Measurements from ENCODE around the gene CFL2.
A peak's percentile ranks its signal among the peaks of the same experiment; 100 is the strongest.
"Not testable (repeated sequence)": the region's sequence is repeated elsewhere in the genome, so short reads cannot be mapped to it uniquely, and the experiment has no call there.

CFL2 gene

DNA sequence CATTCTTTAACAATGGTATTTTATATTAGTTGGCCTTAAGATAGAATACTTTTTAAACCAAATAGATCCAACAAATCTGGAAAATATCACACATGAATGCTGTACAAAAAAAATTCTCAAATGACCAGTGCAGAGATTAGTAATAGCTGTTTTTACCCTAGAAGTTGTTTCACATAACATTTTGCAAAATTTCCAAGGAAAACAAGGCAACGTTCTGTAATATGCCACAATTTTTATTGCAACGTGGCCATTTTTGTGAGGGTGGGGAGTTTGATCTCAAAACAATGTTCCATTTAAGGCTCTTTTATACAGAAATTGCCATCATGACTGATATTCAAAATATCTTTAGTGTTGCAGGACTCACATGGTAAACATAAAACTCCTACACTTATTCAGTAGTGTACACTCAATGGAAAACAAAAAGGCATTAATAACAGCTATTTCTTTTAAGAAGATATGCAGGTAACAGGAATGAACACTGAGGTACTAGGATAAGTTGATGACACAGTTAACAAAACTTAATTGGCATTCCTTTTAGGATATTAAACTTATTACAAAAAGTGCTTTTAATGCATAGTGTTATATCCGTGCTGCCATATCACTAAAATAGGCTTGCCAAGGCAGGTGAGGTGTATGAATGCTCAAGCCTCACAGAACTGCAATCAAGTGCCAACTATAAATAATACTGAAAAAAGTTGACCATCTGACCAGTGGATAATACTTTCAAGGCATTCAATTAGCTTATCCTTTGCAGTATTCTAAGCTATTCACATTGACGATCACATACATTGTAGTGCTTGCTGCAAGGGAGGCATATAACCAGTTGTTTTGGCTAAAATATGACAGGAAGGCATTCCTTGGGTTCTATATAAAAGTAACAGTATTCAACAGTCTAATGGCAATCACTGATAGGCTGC, 2.3 kb downstream of the CFL2 start:
- DNase-seq (ENCODE audit: low read depth in 2 of 2) = no peak

GRCh38 chr14:34711169-34711568, 3.2 kb downstream of the CFL2 start:
- no peak for DNase-seq (ENCODE audit: low read depth in 2 of 2)

- no peak for DNase-seq (ENCODE audit: low read depth in 2 of 2)
These were observed 3.6 kb downstream of the CFL2 start for GRCh38 chr14:34710744-34711143.

DNA sequence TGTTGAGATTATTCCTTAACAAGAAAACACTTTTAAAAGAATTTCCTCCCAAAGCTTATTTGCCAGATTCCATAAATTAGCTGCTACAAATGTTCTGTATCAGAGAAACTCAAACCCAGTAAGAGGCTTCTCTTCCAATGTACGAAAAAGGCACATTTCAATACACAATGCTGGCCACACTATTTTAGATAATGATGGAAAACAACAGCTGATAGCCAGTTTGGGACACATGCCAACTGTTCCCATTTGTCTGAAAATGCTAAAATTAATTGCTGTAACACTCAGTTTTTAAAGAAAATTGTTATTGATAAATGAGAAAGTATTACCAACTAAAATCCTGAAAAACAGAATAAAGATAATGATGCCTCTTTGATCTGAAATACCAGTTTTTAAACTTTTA, 4.4 kb downstream of the CFL2 start:
- DNase-seq (ENCODE audit: low read depth in 2 of 2) = no peak

GRCh38 chr14:34707722-34708121, 6.7 kb downstream of the CFL2 start:
- DNase-seq (ENCODE audit: low read depth in 2 of 2) = no peak

DNA sequence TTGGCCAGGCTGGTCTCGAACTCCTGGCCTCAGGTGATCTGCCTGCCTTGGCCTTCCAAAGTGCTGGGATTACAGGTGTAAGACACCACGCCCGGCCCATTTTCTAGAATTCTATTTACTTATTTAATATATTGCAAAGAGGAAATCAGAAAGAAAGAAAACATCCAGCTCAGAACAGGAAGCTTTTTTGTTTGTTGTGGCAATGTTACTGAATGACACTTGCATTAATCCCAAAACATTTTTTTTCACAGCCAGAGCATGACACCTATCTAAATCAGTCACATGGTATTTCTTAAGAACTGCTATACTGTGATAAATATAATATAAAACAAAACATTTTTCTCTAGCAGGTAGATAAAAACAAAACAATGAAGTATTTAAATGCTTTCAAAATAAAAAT, 12.6 kb downstream of the CFL2 start:
- no peak for DNase-seq (ENCODE audit: low read depth in 2 of 2)

- no peak for DNase-seq (ENCODE audit: low read depth in 2 of 2)
These were observed 13.7 kb downstream of the CFL2 start for GRCh38 chr14:34700622-34701130.

- DNase-seq (ENCODE audit: low read depth in 2 of 2) = no peak
These were observed 14.3 kb downstream of the CFL2 start for GRCh38 chr14:34699873-34700621.

DNA sequence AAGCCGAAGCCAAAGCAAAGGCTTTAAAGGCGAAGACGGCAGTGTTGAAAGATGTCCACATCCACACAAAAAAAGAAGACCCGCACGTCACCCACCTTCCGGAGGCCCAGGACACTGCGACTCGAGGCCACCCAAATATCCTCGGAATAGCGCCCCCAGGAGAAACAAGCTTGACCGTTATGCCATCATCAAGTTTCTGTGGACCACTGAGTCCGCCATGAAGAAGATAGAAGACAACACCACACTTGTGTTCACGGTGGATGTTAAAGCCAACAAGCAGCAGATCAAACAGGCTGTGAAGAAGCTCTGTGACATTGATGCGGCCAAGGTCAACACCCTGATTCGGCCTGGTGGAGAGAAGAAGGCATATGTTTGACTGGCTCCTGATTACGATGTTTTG, 20.2 kb downstream of the CFL2 start:
- not testable (repeated sequence) for DNase-seq (ENCODE audit: low read depth in 2 of 2)

DNA sequence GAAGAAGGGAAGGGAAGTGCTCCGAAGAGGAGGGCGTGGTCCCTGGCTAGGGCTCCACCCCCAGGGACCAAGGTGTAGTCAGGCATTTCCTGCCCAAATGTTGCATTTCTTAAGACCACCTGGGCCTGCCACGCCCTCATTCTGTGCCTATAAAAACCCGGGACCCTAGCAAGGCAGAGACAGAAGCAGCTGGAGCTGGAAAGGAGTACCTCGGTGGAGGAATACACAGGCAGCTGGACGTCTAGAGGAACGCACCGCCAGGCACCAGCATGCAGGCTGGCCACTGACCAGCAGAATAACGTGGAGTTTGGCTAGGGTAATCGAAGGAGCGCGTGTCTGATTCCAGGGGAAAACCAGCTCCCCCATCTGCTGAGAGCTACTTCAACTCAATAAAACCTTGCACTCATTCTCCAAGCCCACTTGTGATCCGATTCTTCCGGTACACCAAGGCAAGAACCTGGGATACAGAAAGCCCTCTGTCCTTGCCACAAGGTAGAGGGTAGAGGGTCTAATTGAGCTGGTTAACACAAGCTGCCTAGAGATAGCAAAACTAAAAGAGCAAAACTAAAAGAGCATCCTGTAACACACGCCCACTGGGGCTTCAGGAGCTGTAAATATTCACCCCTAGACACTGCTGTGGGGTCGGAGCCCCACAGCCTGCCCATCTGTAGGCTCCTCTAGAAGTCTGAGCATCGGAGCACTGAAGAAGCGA, 21.0 kb downstream of the CFL2 start:
- peak in 1 of 2 donors; percentile 1 for DNase-seq (ENCODE audit: low read depth in 2 of 2)

DNA sequence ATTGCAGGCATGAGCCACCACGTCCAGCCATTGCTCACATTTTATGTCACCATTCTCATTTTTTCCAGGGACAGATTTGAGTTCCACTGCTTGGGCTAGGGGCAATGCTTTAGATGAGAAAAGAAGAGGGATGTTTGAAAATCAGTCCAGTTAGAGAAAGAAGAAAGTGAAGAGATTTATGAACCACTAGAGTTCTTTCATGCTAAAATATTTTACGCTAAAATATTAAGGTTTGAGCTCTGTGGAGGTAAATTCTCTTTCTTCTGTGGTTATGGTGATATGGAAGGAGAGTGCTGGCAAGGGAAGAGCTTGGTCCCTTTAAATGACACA, 21.5 kb downstream of the CFL2 start:
- DNase-seq (ENCODE audit: low read depth in 2 of 2) = no peak

DNA sequence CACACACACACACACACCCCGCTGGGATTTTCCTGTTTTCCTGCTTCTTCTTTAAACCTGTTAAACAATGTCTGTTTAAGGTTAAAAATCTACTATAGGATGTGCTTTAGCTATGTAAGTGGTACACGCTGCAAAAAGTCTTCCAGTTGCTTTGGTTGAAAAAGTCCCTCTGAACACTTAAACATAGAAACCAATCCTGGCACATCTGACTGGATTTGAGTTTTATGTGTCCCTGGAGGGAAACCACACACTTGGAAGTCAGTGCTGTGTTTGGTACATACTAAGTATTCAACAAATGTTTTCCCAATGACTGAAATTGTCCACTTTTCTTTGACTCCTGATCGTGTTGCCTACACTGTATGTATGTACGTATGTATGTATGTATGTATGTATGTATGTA, 22.0 kb downstream of the CFL2 start:
- DNase-seq (ENCODE audit: low read depth in 2 of 2) = no peak

- no peak for DNase-seq (ENCODE audit: low read depth in 2 of 2)
These were observed 23.2 kb downstream of the CFL2 start for GRCh38 chr14:34691206-34691605.

- no peak for DNase-seq (ENCODE audit: low read depth in 2 of 2)
These were observed 25.8 kb downstream of the CFL2 start for GRCh38 chr14:34688470-34689206.

DNA sequence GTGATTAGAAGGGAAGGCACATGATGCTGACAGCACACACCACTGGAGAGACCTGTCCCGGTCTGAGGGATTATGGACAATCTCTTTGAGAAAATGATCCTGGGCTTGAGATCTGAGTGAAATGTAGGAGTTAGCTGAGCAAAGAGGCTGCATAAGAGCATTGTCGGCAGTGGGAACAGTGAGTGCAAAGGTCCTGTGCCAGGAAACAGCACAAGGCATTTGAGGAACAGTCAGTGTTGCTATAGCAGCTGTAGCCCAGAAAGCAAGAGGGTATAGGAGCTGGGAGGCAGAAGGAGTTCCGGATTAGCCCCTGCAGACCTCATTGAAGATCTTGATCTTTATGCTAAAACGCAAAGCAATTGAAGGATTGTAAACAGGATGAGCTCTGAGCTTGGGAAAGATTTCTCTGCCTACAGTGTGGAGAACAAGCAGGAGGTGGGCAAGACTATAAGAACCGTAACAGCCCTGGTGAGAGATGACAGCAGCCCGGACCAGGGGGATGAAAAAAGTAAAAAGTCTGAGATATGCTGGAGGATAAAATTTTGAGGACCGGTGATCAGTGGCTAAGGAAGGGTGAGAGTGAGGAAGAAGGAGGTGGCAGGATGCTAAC, 28.5 kb downstream of the CFL2 start:
- DNase-seq (ENCODE audit: low read depth in 2 of 2) = no peak

DNA sequence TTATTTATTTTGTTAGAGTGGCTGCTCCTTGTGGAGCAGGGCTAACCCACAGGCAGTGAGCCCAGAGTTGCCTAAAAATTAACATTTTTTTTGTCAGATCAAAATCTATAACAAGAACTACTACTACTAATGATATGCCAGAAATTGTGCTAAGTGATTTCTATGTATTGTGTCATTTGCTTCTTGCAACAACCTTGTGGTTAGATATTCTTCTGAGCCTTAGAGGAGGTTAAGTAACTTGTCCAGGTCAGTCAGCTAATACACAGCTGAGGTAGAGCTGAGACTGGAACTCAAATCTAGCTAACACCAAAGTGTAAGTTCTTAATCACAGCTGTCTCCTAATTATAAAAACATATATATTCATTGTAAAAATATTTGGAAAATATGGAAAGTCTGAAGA, 29.8 kb downstream of the CFL2 start:
- no peak for DNase-seq (ENCODE audit: low read depth in 2 of 2)

DNA sequence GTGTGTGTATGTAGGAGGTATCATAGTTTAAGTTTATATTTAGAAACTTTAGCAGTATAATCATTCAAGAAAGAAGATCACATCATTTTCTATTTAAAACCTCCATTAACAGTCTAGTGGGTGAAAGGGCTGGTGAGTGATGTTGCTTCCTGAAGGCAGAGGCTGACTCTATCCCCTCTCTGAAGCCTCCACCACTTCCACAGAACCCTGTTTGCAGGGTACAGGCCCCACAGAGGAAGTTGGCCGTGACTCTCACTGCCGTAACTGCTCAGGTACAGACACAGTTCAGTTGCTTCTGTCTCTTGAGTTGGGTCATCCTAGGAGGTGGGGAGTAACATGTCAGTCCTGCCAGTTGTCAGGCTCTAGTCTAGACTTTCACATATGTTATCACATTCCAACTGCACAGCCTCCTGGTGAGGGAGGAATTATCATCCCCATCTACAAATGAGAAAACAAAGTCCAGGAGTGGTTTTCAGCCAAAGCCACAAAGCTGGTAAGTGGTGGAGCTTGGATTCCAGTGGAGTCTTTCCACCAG, 31.5 kb downstream of the CFL2 start:
- DNase-seq (ENCODE audit: low read depth in 2 of 2) = peak in 1 of 2 donors; percentile 3

GRCh38 chr14:34680806-34681479, 33.5 kb downstream of the CFL2 start:
- no peak for DNase-seq (ENCODE audit: low read depth in 2 of 2)

DNA sequence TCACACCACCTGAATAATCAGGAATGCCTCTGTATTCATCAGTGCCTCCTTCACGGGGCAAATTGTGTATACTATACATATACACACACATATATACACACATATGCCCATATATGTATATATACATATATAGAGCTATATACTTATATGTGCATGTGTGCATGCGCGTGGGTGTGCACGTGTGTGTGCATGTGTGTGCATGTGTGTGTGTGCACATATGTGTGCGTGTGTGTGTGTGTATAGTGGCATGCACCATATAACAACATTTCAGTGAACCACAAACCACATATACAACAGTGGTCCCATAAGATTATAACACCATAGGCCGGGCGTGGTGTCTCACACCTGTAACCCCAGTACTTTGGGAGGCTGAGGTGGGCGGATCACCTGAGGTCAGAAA, 35.7 kb downstream of the CFL2 start:
- DNase-seq (ENCODE audit: low read depth in 2 of 2) = no peak

- no peak for DNase-seq (ENCODE audit: low read depth in 2 of 2)
These were observed 36.1 kb downstream of the CFL2 start for GRCh38 chr14:34678306-34678705.

Measured in stimulated activated CD8-positive, alpha-beta memory T cell treated with anti-CD3 and anti-CD28 coated beads, Interleukin-15, amount 100 ng/mL, for 48 hours (primary cell).